GM18951 (cell line): Measurements from ENCODE around the gene OR5C1.

ENCODE experiments used
- POLR2A ChIP-seq: IDR thresholded peaks from 4 replicates; pipeline ENCODE4 v1.6.1; 2011; ENCODE audit warnings: mild to moderate bottlenecking; ENCODE audit not compliant: insufficient read length, insufficient read depth; ENCODE audit errors: extremely low read depth
- in situ Hi-C: fragments of 300-500 bp; cut with MboI; formaldehyde crosslinking; loops from one replicate; pipeline ENCODE4 v1.12.0; 2022; ENCODE audit warnings: low sequenced_read_pairs, mixed read lengths, inconsistent platforms; ENCODE audit not compliant: unreplicated experiment

OR5C1 gene

GRCh38 chr9:122788831-122789230 lies at the start of gene OR5C1:
Gene OR5C1 (plus strand): TSS chr9:122788933. CDS start chr9:122788933, 0 bp downstream.
- no peak for TF ChIP-seq POLR2A
- in situ Hi-C loops, result no loop called here

GRCh38 chr9:122742003-122742402 lies 46.7 kb upstream of the OR5C1 start, which contains the start of gene OR1L6:
Gene OR1L6 (plus strand): TSS chr9:122742303. CDS start chr9:122749848, 7,545 bp downstream.
- in situ Hi-C loops, result no loop called here
- no peak for TF ChIP-seq POLR2A

- no peak for TF ChIP-seq POLR2A
- in situ Hi-C loops, result no loop called here
Measured at GRCh38 chr9:122754825-122755224, 33.9 kb upstream of the OR5C1 start.

GRCh38 chr9:122767817-122768216 lies 20.9 kb upstream of the OR5C1 start:
- in situ Hi-C loops, result no loop called here
- TF ChIP-seq POLR2A, result no peak

- TF ChIP-seq POLR2A, result no peak
- in situ Hi-C loops, result no loop called here
Measured at GRCh38 chr9:122777052-122777451, 11.7 kb upstream of the OR5C1 start.

GRCh38 chr9:122777935-122778627 lies 10.7 kb upstream of the OR5C1 start:
- in situ Hi-C loops, result no loop called here
- no peak for TF ChIP-seq POLR2A

GRCh38 chr9:122779181-122779580 lies 9.6 kb upstream of the OR5C1 start:
- TF ChIP-seq POLR2A, result no peak
- in situ Hi-C loops, result no loop called here

GRCh38 chr9:122780026-122780425 lies 8.7 kb upstream of the OR5C1 start:
- TF ChIP-seq POLR2A, result no peak
- in situ Hi-C loops, result no loop called here

- in situ Hi-C loops, result no loop called here
- TF ChIP-seq POLR2A, result no peak
Measured at GRCh38 chr9:122781671-122782070, 7.1 kb upstream of the OR5C1 start.

GRCh38 chr9:122785269-122785668 lies 3.5 kb upstream of the OR5C1 start:
- no peak for TF ChIP-seq POLR2A
- in situ Hi-C loops, result no loop called here

- no peak for TF ChIP-seq POLR2A
- in situ Hi-C loops, result no loop called here
Measured at GRCh38 chr9:122786338-122786737, 2.4 kb upstream of the OR5C1 start.

- in situ Hi-C loops, result no loop called here
- TF ChIP-seq POLR2A, result no peak
Measured at GRCh38 chr9:122789256-122790046, 718 bp downstream of the OR5C1 start.

- in situ Hi-C loops, result no loop called here
- no peak for TF ChIP-seq POLR2A
Measured at GRCh38 chr9:122791872-122792669, 3.3 kb downstream of the OR5C1 start.
